Type B pancreatic cell (in vitro differentiated cells): ENCODE measurements around the gene LIG3. TPM values are rescaled to one million over a fixed set of nuclear protein-coding genes. Genes with fewer than 3 reads are reported as not detected.

Experiments
- DNase-seq: peaks from one replicate; pipeline ENCODE4 v3.0.0; 2021; ENCODE audit warnings: mixed read lengths; ENCODE audit not compliant: unreplicated experiment; ENCODE audit errors: extremely low spot score
- H3K27ac Mint-ChIP-seq: 2 replicates; pipeline ENCODE4 v1.8.0; 2021; ENCODE audit warnings: mild to moderate bottlenecking, mixed read lengths
- H3K27me3 Mint-ChIP-seq: 2 replicates; pipeline ENCODE4 v1.8.0; 2021; ENCODE audit warnings: mixed read lengths
- H3K36me3 Mint-ChIP-seq: 2 replicates; pipeline ENCODE4 v1.8.0; 2021; ENCODE audit warnings: mixed read lengths
- H3K4me1 Mint-ChIP-seq: one replicate; pipeline ENCODE4 v1.8.0; 2021; ENCODE audit warnings: mixed read lengths; ENCODE audit not compliant: unreplicated experiment
- H3K4me3 Mint-ChIP-seq: 2 replicates; pipeline ENCODE4 v1.8.0; 2021; ENCODE audit warnings: mild to moderate bottlenecking, mixed read lengths
- H3K9me3 Mint-ChIP-seq: 2 replicates; pipeline ENCODE4 v1.8.0; 2021; ENCODE audit warnings: mixed read lengths
- CTCF ChIP-seq: fragments of 200-600 bp; sonication (generic); conservative IDR thresholded peaks from 2 replicates; pipeline ENCODE4 v1.5.0; 2021; ENCODE audit warnings: antibody characterized with exemption, mild to moderate bottlenecking
- total RNA-seq: library from RNA; stranded (reverse); gene quantifications from 2 replicates; pipeline ENCODE4 v1.2.1, GENCODE V29; 2021; ENCODE audit warnings: low replicate concordance

LIG3 gene
- total RNA-seq, 1 donor from 2014 or later, result 73.0 TPM

DNA sequence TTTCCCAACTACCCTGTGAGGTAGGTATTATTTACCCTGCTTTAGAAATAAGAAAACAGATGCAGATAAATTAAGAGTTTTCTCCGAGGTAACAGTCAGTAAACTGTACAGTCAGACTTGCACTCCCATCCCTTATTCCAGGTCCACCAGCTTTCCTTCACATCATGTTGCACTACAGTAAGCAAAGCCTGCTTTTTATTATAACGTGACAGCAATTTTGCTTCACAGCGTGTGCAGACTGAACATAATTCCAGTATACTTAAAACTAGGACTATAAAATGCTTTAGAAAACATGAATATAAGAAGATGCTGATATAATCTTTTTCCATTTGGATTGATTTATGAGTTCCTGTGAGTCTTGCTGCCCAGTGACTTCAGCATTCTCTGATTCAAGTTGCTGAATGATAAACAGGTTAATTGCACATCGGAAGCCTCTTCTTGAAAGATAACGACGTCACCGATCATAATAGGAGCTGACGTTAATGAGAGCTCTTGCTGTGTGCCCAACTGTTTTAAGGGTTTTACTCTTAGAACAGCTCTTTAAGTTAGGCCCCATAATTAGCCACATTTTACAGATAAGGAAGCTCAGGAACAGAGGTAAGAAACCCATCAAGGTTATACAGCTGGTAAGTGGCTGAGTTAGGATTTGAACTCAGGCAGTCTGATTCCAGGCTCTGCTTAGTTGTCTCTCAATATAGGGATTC is 1.4 kb downstream of the LIG3 start:
- TF ChIP-seq CTCF, result no peak
- no peak for DNase-seq
- Mint-ChIP-seq H3K27ac (peak overlapping the region; percentile 97), H3K9me3 (no peaks in the 10 kb centered on the region), H3K4me1 (peaks cover 36% of the 10 kb centered on the region), H3K4me3 (peak overlapping the region; percentile 93), H3K36me3 (peaks cover 24% of the 10 kb centered on the region), H3K27me3 (no peaks in the 10 kb centered on the region)

DNA sequence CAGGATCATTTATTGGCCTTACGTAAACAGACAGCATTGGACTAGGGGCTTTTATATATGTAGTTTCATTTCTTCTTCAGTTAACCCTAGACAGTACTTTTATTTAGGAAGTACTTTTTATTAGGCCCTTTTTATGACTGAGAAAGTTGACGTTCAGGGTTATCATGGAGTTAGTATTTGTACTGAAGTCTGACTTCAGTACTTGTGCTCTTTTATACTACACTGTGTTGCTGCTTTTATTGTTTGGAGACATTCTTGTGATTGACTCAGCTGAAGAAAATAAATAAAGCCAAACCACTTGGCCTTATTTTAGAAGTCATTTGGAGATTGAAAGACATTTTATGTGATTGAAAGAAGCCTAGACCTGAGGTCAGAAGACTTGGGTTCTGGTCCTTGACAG is 6.9 kb downstream of the LIG3 start:
- DNase-seq, result no peak
- H3K27ac Mint-ChIP-seq, result no peak overlapping the region
- H3K36me3 Mint-ChIP-seq, result peaks cover 37% of the 10 kb centered on the region
- peaks cover 21% of the 10 kb centered on the region for H3K4me1 Mint-ChIP-seq
- no peak for TF ChIP-seq CTCF
- H3K27me3 Mint-ChIP-seq, result no peaks in the 10 kb centered on the region
- H3K9me3 Mint-ChIP-seq, result no peaks in the 10 kb centered on the region
- no peak overlapping the region for H3K4me3 Mint-ChIP-seq

- Mint-ChIP-seq H3K4me3 (no peak overlapping the region), H3K9me3 (no peaks in the 10 kb centered on the region), H3K27me3 (no peaks in the 10 kb centered on the region), H3K36me3 (peaks cover 30% of the 10 kb centered on the region), H3K4me1 (peaks cover 9% of the 10 kb centered on the region), H3K27ac (no peak overlapping the region)
- DNase-seq, result no peak
- no peak for TF ChIP-seq CTCF
Observed at GRCh38 chr17:34988644-34989043, 8.3 kb downstream of the LIG3 start.

- H3K27me3 Mint-ChIP-seq, result no peaks in the 10 kb centered on the region
- TF ChIP-seq CTCF, result no peak
- H3K36me3 Mint-ChIP-seq, result peaks cover 25% of the 10 kb centered on the region
- H3K4me3 Mint-ChIP-seq, result no peak overlapping the region
- H3K27ac Mint-ChIP-seq, result no peak overlapping the region
- H3K9me3 Mint-ChIP-seq, result no peaks in the 10 kb centered on the region
- peaks cover under 1% of the 10 kb centered on the region for H3K4me1 Mint-ChIP-seq
- no peak for DNase-seq
Observed at GRCh38 chr17:34989473-34989872, 9.2 kb downstream of the LIG3 start.

GRCh38 chr17:34990921-34991365 is 10.6 kb downstream of the LIG3 start:
- no peaks in the 10 kb centered on the region for H3K4me1 Mint-ChIP-seq
- DNase-seq, result no peak
- TF ChIP-seq CTCF, result no peak
- H3K27me3 Mint-ChIP-seq, result no peaks in the 10 kb centered on the region
- H3K4me3 Mint-ChIP-seq, result no peak overlapping the region
- H3K27ac Mint-ChIP-seq, result no peak overlapping the region
- H3K9me3 Mint-ChIP-seq, result no peaks in the 10 kb centered on the region
- peaks cover 24% of the 10 kb centered on the region for H3K36me3 Mint-ChIP-seq
